ENCODE results near the gene AR.
A peak's percentile ranks its signal among the peaks of the same experiment; 100 is the strongest.

The AR gene, protein sequence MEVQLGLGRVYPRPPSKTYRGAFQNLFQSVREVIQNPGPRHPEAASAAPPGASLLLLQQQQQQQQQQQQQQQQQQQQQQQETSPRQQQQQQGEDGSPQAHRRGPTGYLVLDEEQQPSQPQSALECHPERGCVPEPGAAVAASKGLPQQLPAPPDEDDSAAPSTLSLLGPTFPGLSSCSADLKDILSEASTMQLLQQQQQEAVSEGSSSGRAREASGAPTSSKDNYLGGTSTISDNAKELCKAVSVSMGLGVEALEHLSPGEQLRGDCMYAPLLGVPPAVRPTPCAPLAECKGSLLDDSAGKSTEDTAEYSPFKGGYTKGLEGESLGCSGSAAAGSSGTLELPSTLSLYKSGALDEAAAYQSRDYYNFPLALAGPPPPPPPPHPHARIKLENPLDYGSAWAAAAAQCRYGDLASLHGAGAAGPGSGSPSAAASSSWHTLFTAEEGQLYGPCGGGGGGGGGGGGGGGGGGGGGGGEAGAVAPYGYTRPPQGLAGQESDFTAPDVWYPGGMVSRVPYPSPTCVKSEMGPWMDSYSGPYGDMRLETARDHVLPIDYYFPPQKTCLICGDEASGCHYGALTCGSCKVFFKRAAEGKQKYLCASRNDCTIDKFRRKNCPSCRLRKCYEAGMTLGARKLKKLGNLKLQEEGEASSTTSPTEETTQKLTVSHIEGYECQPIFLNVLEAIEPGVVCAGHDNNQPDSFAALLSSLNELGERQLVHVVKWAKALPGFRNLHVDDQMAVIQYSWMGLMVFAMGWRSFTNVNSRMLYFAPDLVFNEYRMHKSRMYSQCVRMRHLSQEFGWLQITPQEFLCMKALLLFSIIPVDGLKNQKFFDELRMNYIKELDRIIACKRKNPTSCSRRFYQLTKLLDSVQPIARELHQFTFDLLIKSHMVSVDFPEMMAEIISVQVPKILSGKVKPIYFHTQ

DNA sequence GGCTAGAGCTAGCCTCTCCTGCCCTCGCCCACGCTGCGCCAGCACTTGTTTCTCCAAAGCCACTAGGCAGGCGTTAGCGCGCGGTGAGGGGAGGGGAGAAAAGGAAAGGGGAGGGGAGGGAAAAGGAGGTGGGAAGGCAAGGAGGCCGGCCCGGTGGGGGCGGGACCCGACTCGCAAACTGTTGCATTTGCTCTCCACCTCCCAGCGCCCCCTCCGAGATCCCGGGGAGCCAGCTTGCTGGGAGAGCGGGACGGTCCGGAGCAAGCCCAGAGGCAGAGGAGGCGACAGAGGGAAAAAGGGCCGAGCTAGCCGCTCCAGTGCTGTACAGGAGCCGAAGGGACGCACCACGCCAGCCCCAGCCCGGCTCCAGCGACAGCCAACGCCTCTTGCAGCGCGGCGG is at the start of gene AR:
TSS of gene AR (plus strand) at position 204 of the 400 bp plus-strand sequence. CDS start 1,126 bp downstream, outside the sequence.
- DNase-seq, result peak; percentile 53

DNA sequence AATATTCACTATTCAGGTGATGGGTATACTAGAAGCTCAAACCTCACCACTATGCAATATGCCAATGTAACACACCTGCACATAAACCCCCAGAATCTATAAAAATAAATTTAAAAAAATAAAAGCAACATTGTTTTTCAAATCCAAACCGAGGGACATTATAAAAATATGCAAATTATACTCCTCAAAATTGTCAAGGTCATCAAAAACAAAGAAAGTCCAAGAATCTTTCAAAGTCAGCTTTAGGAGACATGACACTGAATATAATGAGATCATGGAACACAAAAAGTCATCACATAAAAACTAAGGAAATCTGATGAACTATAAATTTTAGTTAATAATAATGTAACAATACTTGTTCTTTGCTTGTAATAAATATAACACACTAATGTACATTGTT is 43.2 kb upstream of the AR start:
- DNase-seq, result no peak

DNA sequence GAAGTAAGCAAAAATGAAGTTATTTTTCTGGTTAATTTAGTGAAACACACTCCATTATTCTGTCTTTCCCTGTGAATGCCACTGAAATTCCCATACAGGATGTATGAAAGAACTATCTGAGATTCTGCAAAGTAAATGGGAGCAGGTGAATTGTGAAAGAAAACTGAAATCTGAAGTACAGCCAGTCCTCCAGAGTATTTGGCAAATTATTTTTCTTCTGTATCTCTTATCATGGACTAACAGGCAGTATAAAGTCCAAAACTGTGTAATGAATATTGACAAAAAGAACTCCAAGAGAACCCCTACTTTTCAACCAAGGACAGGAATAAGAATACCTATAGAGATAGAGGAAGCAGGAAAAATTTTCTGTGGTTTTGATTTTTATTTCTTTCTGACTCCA is 40.8 kb upstream of the AR start:
- no peak for DNase-seq

DNA sequence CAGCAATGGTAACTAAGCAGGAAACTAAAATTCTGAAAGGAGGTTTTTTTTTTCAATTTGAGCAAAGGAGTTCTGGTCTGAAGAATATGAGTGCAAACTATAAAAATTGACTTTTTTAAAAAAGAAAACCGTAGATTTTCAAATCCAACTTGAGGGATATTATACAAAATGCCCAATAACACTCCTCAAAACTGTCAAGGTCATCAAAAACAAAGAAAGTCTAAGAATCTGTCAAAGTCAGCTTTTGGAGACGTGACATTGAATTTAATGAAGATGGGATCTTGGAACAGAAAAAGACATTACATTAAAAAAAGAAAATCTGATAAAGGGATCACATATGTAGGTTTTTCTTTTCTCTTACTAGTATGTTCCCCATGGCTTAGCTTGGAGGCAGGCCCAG is 40.4 kb upstream of the AR start:
- no peak for DNase-seq

DNA sequence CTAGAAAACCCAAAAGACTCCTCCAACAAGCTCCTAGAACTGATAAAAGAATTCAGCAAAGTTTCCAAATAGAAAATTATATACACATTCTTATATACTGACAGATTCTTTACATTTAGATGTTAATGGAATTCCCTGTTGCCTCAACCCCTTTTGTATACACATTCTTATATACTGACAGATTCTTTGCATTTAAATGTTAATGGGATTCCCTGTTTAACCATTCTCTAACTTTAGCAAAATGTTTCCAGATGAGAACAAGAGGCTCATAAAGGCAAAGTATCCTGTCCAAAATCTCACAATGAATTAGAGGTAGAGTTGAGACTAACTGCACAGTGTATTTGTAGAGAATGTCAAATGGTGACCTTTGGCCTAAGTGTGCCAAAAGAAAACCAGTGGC is 23.1 kb upstream of the AR start:
- no peak for DNase-seq

DNA sequence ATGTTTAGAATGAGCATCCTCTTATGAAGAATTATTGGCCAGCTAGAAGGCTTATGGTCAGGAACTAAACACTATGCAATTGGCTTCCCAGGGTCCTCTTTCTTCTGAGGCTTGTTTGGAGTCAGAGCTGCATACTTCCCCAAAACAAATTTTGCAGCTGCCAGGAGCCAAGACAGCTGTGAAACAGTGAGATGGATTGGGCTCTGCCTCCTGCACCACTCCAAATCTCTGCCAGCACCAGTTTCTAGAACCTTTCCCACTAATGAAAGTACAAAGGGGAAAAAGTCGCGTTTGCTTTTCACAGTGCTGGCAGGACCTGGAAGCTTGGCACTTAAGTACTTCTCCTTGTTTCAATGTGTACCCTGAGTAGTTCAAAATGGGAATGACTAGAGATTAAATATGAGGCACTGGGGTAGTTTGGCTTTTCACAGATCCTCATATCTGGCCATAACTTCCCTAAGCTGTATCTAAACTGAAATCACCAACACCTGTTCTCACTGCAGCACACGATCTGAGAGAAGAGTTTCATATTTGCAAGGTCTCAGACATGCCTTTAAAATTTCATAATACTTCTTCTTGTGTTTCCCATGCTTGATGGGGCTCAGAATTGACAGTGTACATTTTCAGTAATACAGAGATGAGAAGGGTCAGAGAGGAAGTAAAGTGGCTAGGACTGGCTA is 20.7 kb upstream of the AR start:
- peak; percentile 37 for DNase-seq

DNA sequence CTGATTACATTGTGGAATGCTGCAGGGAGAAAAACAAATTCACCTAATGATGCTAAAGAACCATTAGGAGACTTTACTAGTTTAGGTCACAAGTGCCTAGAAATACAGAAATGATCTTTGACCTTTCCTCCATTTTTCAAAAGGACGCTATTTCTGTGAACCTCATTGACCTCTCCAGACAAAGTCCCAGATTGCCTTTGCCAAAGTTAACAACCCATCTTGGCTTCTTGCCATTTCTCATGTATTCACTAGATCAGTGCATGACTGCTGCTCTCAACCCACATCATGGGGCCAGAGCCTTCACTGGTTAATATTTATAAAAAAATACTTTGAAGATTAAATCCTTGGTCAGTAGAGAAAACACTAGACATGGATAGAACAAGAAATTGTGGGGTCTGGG is 19.9 kb upstream of the AR start:
- DNase-seq, result no peak

DNA sequence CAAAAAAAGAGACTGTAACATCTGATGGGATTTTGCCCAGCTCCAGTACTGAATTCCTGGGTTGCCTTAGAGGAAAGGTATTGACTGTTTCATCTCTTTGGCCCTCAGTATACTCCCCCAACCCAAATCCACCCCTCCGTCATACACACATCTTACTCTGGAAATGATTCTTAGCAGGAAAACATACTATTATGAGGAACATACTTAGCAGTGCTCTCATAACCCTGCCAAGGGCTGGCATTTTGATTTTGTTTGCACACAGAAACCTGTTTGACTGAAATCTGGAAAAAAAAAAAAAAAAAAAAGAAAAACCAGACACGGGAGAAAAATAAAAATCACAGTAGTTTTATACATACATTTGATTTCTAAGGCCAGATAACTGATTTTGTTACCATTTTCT is 19.4 kb upstream of the AR start:
- DNase-seq, result no peak

DNA sequence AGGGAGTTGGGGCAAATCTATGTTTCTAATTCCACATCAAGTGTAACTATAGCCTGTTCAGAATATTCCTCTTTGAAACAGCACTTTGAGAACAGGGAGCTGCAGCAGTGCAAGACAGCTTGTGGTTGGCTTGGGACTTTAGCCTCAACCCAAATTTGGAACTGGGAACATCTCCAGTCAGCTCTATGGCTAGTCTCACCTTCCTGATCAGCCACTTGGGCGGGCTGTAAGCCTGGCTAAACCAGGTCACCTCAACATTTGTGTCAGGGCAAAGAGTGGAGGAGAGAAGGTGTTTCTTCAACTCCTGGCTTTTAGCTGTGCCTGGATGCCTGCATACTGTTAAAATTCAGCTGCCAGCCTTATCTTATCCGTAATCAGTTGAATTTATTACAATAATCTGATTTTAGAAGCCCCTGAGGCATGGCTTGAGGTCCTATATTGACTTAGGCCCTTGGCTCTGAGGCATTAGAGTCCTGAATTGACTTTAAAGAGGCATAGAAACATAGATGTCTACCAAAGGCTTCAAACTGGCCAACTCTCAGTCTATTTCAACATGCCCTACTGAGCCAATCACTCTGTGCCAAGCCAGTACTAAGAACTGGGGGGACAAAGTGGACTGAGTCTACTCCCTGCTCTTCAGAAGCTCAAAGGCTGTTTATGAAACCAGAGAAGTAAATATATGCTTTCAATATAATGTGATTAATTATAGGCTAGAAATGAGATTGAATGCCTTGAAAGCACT is 18.7 kb upstream of the AR start:
- DNase-seq, result no peak

DNA sequence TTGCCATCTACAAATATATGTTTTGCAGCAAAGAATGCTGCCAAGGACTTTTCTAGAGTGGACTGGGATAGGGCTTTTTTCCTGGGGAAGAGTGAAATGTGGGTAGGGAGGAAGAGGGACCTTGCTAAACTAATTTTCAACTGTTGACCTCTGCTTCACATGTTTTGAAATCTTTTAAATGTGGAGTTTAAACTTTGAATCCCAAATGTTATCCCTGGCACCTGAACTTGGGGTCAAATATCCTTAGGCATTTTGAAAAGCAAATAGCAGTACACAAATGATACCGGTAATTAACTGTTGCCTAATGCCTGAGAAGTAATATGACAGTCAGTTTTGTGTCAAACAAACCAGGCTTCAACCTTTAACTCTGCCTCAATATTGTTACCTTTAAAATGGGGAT is 7.3 kb upstream of the AR start:
- no peak for DNase-seq

DNA sequence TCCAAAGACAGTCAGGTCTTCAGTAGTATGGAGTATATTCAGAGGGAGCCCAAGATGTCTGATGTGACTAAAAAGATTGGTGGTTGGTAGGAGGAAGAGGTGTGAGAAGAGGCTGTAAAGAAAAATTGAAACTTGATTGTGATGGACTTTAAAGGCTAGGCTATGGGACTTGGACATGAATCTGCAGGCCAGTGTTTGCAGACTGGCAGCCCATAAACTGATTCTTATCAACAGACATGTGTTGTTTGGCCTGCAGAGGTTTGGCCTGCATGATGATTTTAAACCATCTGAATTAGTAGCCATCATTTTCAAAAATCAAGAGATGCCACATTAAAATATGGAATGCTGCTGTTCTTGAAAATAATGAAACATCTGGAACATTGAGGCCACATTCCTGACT is 5.4 kb upstream of the AR start:
- no peak for DNase-seq

DNA sequence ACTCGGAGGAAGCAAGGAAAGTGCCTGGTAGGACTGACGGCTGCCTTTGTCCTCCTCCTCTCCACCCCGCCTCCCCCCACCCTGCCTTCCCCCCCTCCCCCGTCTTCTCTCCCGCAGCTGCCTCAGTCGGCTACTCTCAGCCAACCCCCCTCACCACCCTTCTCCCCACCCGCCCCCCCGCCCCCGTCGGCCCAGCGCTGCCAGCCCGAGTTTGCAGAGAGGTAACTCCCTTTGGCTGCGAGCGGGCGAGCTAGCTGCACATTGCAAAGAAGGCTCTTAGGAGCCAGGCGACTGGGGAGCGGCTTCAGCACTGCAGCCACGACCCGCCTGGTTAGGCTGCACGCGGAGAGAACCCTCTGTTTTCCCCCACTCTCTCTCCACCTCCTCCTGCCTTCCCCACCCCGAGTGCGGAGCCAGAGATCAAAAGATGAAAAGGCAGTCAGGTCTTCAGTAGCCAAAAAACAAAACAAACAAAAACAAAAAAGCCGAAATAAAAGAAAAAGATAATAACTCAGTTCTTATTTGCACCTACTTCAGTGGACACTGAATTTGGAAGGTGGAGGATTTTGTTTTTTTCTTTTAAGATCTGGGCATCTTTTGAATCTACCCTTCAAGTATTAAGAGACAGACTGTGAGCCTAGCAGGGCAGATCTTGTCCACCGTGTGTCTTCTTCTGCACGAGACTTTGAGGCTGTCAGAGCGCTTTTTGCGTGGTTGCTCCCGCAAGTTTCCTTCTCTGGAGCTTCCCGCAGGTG is 637 bp downstream of the AR start:
- peak; percentile 12 for DNase-seq

DNA sequence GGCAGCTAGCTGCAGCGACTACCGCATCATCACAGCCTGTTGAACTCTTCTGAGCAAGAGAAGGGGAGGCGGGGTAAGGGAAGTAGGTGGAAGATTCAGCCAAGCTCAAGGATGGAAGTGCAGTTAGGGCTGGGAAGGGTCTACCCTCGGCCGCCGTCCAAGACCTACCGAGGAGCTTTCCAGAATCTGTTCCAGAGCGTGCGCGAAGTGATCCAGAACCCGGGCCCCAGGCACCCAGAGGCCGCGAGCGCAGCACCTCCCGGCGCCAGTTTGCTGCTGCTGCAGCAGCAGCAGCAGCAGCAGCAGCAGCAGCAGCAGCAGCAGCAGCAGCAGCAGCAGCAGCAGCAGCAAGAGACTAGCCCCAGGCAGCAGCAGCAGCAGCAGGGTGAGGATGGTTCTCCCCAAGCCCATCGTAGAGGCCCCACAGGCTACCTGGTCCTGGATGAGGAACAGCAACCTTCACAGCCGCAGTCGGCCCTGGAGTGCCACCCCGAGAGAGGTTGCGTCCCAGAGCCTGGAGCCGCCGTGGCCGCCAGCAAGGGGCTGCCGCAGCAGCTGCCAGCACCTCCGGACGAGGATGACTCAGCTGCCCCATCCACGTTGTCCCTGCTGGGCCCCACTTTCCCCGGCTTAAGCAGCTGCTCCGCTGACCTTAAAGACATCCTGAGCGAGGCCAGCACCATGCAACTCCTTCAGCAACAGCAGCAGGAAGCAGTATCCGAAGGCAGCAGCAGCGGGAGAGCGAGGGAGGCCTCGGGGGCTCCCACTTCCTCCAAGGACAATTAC is 1.4 kb downstream of the AR start:
- no peak for DNase-seq

DNA sequence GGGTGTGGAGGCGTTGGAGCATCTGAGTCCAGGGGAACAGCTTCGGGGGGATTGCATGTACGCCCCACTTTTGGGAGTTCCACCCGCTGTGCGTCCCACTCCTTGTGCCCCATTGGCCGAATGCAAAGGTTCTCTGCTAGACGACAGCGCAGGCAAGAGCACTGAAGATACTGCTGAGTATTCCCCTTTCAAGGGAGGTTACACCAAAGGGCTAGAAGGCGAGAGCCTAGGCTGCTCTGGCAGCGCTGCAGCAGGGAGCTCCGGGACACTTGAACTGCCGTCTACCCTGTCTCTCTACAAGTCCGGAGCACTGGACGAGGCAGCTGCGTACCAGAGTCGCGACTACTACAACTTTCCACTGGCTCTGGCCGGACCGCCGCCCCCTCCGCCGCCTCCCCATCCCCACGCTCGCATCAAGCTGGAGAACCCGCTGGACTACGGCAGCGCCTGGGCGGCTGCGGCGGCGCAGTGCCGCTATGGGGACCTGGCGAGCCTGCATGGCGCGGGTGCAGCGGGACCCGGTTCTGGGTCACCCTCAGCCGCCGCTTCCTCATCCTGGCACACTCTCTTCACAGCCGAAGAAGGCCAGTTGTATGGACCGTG is 2.2 kb downstream of the AR start:
- no peak for DNase-seq

DNA sequence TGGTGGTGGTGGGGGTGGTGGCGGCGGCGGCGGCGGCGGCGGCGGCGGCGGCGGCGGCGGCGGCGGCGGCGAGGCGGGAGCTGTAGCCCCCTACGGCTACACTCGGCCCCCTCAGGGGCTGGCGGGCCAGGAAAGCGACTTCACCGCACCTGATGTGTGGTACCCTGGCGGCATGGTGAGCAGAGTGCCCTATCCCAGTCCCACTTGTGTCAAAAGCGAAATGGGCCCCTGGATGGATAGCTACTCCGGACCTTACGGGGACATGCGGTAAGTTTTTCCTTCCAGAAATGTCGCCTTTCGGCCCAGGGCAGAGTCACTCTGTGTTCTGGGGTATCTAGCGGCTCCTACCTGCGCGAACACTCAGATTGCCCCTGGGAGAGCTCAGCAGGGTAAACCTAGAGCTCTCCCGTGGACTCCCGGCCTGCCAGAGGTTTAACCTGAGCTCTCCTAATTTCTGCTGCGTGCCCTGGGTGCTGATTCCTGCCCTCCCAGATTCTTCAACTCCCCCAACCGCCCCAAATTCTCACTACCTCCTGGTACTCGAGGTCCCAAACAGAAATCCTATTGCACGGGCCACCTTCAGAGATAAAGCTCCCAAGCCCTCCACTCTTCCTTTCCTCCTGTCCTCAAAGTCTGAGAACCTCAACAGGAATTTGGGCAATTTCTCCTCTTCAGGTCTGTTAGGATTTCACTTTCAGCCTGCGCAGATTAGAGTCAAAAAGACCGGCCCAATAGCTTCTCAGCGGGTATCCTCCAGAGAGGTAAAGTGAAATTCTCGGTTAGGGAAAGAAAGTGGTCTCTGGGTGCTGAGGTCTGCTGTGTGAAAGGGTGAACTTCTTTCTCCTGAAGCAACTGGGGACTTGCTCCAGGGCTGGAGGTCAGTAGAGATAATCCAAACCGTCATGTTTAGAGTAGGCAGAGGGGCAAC is 2.9 kb downstream of the AR start:
- no peak for DNase-seq

DNA sequence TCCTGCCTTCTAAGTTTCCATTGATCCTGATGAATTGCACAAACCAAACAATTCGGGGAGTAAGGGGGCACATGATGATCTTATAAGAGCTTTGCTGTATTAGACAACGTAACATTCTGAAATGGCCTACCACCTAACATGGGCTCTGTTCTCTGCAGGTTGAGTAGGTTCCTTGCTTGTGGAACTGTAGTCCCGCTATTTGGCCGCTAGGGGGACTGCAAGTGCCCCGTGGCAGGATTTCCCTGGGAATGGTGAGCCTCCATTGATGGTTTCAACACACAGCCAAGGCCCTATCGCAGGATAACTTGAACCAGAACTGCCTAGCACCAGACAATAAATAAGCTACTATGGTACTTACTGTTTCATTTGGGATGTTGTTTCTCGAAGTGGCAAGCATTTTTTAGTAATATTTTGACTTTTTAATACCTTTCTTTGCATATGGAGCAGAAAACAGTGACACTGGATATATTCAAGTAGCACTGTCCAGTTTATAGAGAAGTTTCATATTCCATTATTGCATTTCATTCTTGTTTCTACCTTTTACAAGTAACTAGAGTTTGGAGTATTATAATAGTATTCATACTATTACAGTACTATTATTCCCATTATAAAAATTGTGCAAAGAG is 11.9 kb downstream of the AR start:
- peak; percentile 51 for DNase-seq

DNA sequence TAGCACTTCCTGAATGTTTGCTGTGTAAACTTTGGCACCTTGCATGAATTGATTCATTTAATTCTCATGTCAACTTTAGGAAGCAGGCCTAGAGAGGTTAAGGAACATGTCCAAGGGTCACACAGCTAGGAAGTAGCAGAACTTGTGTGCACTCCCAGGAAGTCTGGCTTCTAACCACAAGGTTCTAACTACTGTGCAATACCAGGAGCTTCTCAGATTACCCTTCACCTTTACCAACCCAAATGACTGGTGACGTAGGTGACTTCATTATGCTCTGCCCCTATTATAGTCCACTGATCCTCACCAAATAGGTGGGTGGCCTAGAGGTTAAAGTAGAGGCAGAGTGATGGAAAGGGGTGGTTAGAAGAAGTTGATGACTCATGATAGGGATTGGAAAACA is 14.4 kb downstream of the AR start:
- DNase-seq, result no peak

DNA sequence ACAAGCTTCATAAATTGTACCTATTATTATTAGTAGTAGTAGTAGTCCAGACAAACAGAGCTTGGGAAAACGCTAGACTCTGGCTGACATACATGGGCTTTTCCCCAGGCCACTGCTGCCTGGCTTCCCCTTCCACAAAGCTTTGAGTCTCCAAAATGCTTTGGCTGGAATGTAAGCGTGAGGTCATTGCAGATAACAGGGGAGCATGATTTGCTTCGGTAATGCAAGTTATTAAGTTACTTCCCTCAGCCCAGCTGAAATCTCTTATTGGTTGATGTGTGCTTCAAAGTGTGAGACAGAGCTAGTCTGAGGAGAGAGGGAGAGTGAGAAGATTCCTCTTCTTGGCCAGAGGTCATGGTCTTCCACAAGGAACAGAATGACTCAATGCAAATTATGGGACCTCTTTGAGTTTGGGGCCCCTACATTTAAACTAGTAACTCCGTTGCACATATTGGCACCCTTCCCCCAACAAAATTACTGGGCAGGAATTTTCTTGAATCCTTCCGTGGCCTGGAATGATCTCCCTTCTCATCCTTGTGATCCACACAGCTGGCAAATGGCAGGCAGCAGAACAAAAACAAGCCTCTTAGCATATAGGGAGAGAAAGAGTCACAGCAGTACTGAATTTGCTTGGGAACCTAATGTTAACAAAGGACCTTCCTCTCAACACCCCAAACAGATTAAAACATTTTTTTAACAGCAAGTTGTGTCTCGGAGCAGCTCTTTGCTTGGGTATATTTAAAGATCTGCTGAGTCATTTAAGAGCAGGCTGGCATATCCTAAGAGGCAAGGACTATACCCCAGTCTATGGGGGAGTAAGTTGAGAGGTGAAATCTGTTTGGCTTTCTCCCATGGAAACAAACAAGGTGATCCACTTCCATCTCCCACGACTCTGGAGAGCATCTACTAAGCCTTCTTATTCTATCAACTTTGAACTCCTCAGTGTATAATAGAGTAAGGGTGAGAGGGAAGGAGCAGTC is 19.9 kb downstream of the AR start:
- DNase-seq, result peak; percentile 8
